Endothelial cell of umbilical vein (primary cell): ENCODE data around the gene ATN1. TPM values are rescaled to one million over a fixed set of nuclear protein-coding genes. Genes with fewer than 3 reads are reported as not detected.

ENCODE experiments used
- BruUV-seq: library from RNA; stranded (reverse); fragments of 400-500 nt; replicated peaks from 2 replicates; lab custom pipeline; 2021; lab: Mats Ljungman, UMichigan
- CTCF ChIA-PET: fragments of 300-600, 350-600 bp; sonication (Branson Sonifier 250); formaldehyde crosslinking; loops from one replicate; lab custom pipeline; 2021; ENCODE audit warnings: antibody characterized with exemption, inconsistent platforms; lab: Charles Lee
- POLR2A ChIA-PET: fragments of 300-600, 350-600 bp; sonication (Branson Sonifier 250); formaldehyde crosslinking; loops from one replicate; lab custom pipeline; 2021; ENCODE audit warnings: antibody characterized with exemption, inconsistent platforms; lab: Charles Lee
- DNase-seq: peaks from one replicate; pipeline ENCODE4 v3.0.0-alpha.2; 2011; ENCODE audit warnings: low read depth, low spot score
- FAIRE-seq: peaks from 2 replicates; lab custom pipeline; 2011; peaks lifted over from hg19 to GRCh38; lab: Jason Lieb, UNC
- H2AFZ ChIP-seq: 2 replicates; pipeline ENCODE4 v1.6.0; 2012; ENCODE audit warnings: low read depth, low read length, control low read depth, inconsistent platforms
- H3K27ac ChIP-seq: 2 replicates; pipeline ENCODE4 v1.5.1; 2011; ENCODE audit warnings: low read depth, mild to moderate bottlenecking, control low read depth, low read length, moderate library complexity; ENCODE audit not compliant: insufficient read depth
- H3K27me3 ChIP-seq, 2 experiments: 2 replicates each; pipeline versions ENCODE4 v1.6.0 to v1.6.1; 2011; ENCODE audit warnings: low read length in 2 of 2, mixed read lengths in 1 of 2; ENCODE audit not compliant: control insufficient read depth in 2 of 2, insufficient read depth in 2 of 2
- H3K36me3 ChIP-seq, 2 experiments: 2 replicates in 1 of 2; 3 replicates in 1 of 2; pipeline ENCODE4 v1.5.1; 2011; ENCODE audit warnings: low read length in 2 of 2, mild to moderate bottlenecking in 1 of 2, moderate library complexity in 1 of 2; ENCODE audit not compliant: control insufficient read depth in 2 of 2, insufficient read depth in 2 of 2; ENCODE audit errors: extremely low read depth in 1 of 2
- H3K4me1 ChIP-seq: 3 replicates; pipeline ENCODE4 v1.5.1; 2011; ENCODE audit warnings: mild to moderate bottlenecking, low read length; ENCODE audit not compliant: control insufficient read depth, insufficient read depth; ENCODE audit errors: extremely low read depth
- H3K4me2 ChIP-seq: 2 replicates; pipeline ENCODE4 v1.6.1; 2011; ENCODE audit warnings: low read length, control low read depth, mixed read lengths; ENCODE audit not compliant: insufficient read depth
- H3K4me3 ChIP-seq, 3 experiments: fragments of 200-600 bp in 1 of 3; sonication (generic), shearing (Covaris generic) in 1 of 3; replicated peaks in 1 of 3; 2 replicates each; pipeline ENCODE4 v1.5.1; 2011 to 2016; ENCODE audit warnings: control low read depth in 3 of 3, low read length in 3 of 3, mild to moderate bottlenecking in 2 of 3, inconsistent platforms in 1 of 3, low read depth in 1 of 3, moderate library complexity in 1 of 3; ENCODE audit not compliant: insufficient read depth in 1 of 3
- H3K79me2 ChIP-seq: 2 replicates; pipeline ENCODE4 v1.6.0; 2012; ENCODE audit warnings: low read length, inconsistent platforms; ENCODE audit not compliant: control insufficient read depth, insufficient read depth
- H3K9ac ChIP-seq: replicated peaks from 2 replicates; pipeline ENCODE3; 2011; ENCODE audit warnings: low read length, control low read depth; ENCODE audit not compliant: insufficient read depth; ENCODE audit errors: extremely low read depth
- H3K9me1 ChIP-seq: replicated peaks from 3 replicates; pipeline ENCODE4 v1.6.0; 2011; ENCODE audit warnings: mild to moderate bottlenecking, low read length; ENCODE audit not compliant: control insufficient read depth, insufficient read depth; ENCODE audit errors: extremely low read depth
- H3K9me3 ChIP-seq: replicated peaks from 2 replicates; pipeline ENCODE4 v1.5.1; 2012; ENCODE audit warnings: low read length, inconsistent platforms; ENCODE audit not compliant: control insufficient read depth, insufficient read depth
- H4K20me1 ChIP-seq: replicated peaks from 2 replicates; pipeline ENCODE3; 2011; ENCODE audit warnings: mild to moderate bottlenecking, low read length; ENCODE audit not compliant: control insufficient read depth, insufficient read depth; ENCODE audit errors: extremely low read depth
- CTCF ChIP-seq, 2 donors: IDR thresholded peaks; 1 replicate in 1 of 2; 2 replicates in 1 of 2; pipeline ENCODE4 v1.5.1; 2011; ENCODE audit warnings: low read length in 2 of 2, mild to moderate bottlenecking in 2 of 2, moderate library complexity in 2 of 2, control low read depth in 1 of 2, inconsistent platforms in 1 of 2, low read depth in 1 of 2; ENCODE audit not compliant: insufficient read depth in 1 of 2; ENCODE audit errors: extremely low read depth in 1 of 2
- EZH2 ChIP-seq: IDR thresholded peaks from 2 replicates; pipeline ENCODE4 v1.6.1; 2012; ENCODE audit warnings: borderline replicate concordance, low read depth, mild to moderate bottlenecking, moderate library complexity, low read length, inconsistent platforms; ENCODE audit not compliant: severe bottlenecking
- FOS ChIP-seq: IDR thresholded peaks from 2 replicates; pipeline ENCODE4 v1.6.1; 2011; ENCODE audit warnings: mild to moderate bottlenecking, low read length, moderate library complexity, borderline replicate concordance; ENCODE audit not compliant: insufficient read depth
- GATA2 ChIP-seq: IDR thresholded peaks from 2 replicates; pipeline ENCODE4 v1.7.0; 2011; ENCODE audit warnings: low read depth, mild to moderate bottlenecking, moderate library complexity, mixed read lengths, low read length; ENCODE audit not compliant: insufficient read length, insufficient read depth
- JUN ChIP-seq: IDR thresholded peaks from 2 replicates; pipeline ENCODE4 v1.6.1; 2011; ENCODE audit warnings: borderline replicate concordance, low read depth; ENCODE audit not compliant: insufficient read length, insufficient read depth
- MYC ChIP-seq: IDR thresholded peaks from one replicate; pipeline ENCODE4 v1.6.1; 2011; ENCODE audit warnings: mild to moderate bottlenecking, low read depth, low read length
- POLR2A ChIP-seq: IDR thresholded peaks from 2 replicates; pipeline ENCODE4 v1.6.1; 2012; ENCODE audit warnings: low read depth, mild to moderate bottlenecking, control low read depth, low read length
- POLR2AphosphoS5 ChIP-seq: IDR thresholded peaks from 2 replicates; pipeline ENCODE4 v1.6.1; 2012; ENCODE audit warnings: low read depth, mild to moderate bottlenecking, control low read depth, low read length, moderate library complexity; ENCODE audit not compliant: insufficient read depth
- dilution Hi-C: fragments of 300-500 bp; cut with MboI; formaldehyde crosslinking; loops from one replicate; pipeline ENCODE4 v1.15.0; 2019; ENCODE audit warnings: low sequenced_read_pairs; ENCODE audit not compliant: extremely low pct_ligation_motif_present
- intact Hi-C: fragments of 100-400 bp; cut with micrococcal nuclease; formaldehyde crosslinking; loops from one replicate; pipeline ENCODE4 v1.10.0; 2022
- polyA plus RNA-seq, 4 experiments: library from polyadenylated mRNA; depleted of rRNA in 3 of 4; stranded (reverse) in 3 of 4; unstranded in 1 of 4; fragments of >200 nt; gene quantifications; 2 replicates each; pipeline versions ENCODE4 v1.2.1 to v1.2.3, GENCODE V29; 2011 to 2012; ENCODE audit warnings: missing spikeins in 1 of 4
- total RNA-seq: library from RNA; stranded (reverse); gene quantifications from 2 replicates; pipeline ENCODE4 v1.2.3, GENCODE V29; 2021

Gene ATN1
- total and polyA plus RNA-seq, 2 donors (not counting 3 experiments of a cell fraction or from before 2014, with no cell fraction given), result 46.4 to 117 TPM

GRCh38 chr12:6936636-6937480 is 9.1 kb downstream of the ATN1 start:
- Histone ChIP-seq H3K36me3 (peaks cover 5 to 36% of the 10 kb centered on the region in 2 experiments), H3K9me1 (no peaks in the 10 kb centered on the region), H3K27ac (peak overlapping the region; percentile 20), H2AFZ (no peak overlapping the region), H3K4me1 (peaks cover 22% of the 10 kb centered on the region), H3K79me2 (peaks cover 16% of the 10 kb centered on the region), H3K27me3 (no peaks in the 10 kb centered on the region), H3K9me3 (no peaks in the 10 kb centered on the region), H3K4me3 (peak overlapping the region in 1 of 3 experiments; percentile 51), H3K4me2 (peak overlapping the region; percentile 34), H3K9ac (peak overlapping the region; percentile 59), H4K20me1 (peaks cover 2% of the 10 kb centered on the region)
- DNase-seq (no peak), FAIRE-seq (no peak)
- TSS peak; percentile 44 for BruUV-seq
- dilution Hi-C loops, result no loop called here
- ChIA-PET POLR2A (interaction anchor here (2.8 kb wide), 1 partner anchor 11 kb away, joined by 16 read pairs; no protein-coding TSS in a partner anchor), CTCF (interaction anchor here (0.8 to 5.3 kb wide), 10 partner anchors 8 to 67 kb away, joined by 3 to 94 read pairs (median 8); partner anchors contain the start of genes ATN1, EMG1, PHB2 and PTPN6)
- intact Hi-C loops, result no loop called here
- TF ChIP-seq JUN (no peak), CTCF (IDR thresholded peaks at IDR 0.05; ENCODE audit: extremely low read depth in 1 of 2, insufficient read depth in 1 of 2, low read depth in 1 of 2, low read length in 2 of 2) (no peak), MYC (no peak), POLR2AphosphoS5 (no peak), FOS (no peak), GATA2 (no peak), POLR2A (no peak), EZH2 (no peak)
